Psoas muscle (tissue), 8 donors: ENCODE results near the gene CACNA1C. TPM values are rescaled to one million over a fixed set of nuclear protein-coding genes. Genes with fewer than 3 reads are reported as not detected.

Source experiments
- ATAC-seq, 4 donors: fragments of 200-7000 bp; cut with Tn5 transposase; one replicate each; pipeline ENCODE4 v1.9.1; 2020; ENCODE audit warnings: moderate library complexity in 3 of 4, mild to moderate bottlenecking in 2 of 4
- DNase-seq, 2 donors: peaks; one replicate each; pipeline ENCODE4 v3.0.0-alpha.2; 2020
- H3K27ac ChIP-seq: fragments of 200-600 bp; one replicate; pipeline ENCODE4 v1.8.0; 2022
- H3K27me3 ChIP-seq, 3 donors: fragments of 200-600 bp in 1 of 3; one replicate each; pipeline versions ENCODE4 v1.6.1 to v1.8.0; 2013 to 2022; ENCODE audit warnings: low read length in 2 of 3, mild to moderate bottlenecking in 2 of 3, moderate library complexity in 1 of 3; ENCODE audit not compliant: insufficient read depth in 3 of 3
- H3K36me3 ChIP-seq, 2 donors: fragments of 200-600 bp in 1 of 2; one replicate each; pipeline versions ENCODE4 v1.6.1 to v1.8.0; 2013 to 2022; ENCODE audit warnings: low read depth in 1 of 2, mild to moderate bottlenecking in 1 of 2, moderate library complexity in 1 of 2; ENCODE audit not compliant: insufficient read depth in 1 of 2
- H3K4me1 ChIP-seq: fragments of 200-600 bp; one replicate; pipeline ENCODE4 v1.8.0; 2022
- H3K4me3 ChIP-seq: fragments of 200-600 bp; one replicate; pipeline ENCODE4 v1.8.0; 2022; ENCODE audit warnings: mild to moderate bottlenecking
- H3K9me3 ChIP-seq: fragments of 200-600 bp; one replicate; pipeline ENCODE4 v1.8.0; 2022
- WGBS, 3 donors: extraction: QIAGEN DNeasy Blood & Tissue Kit; methylation state at CpG; one replicate each; pipeline versions ENCODE4 v1.1.6 to v1.1.7; 2013; 5-methylcytosine and 5-hydroxymethylcytosine counted together
- intact Hi-C, 2 donors: fragments of 100-400 bp; cut with DNase I; formaldehyde crosslinking; loops; one replicate each; pipeline versions ENCODE4 v1.11.0 to v1.14.2; 2022
- polyA plus RNA-seq, 3 donors: library from polyadenylated mRNA; stranded (reverse); fragments of 200-250 nt; gene quantifications; one replicate each; pipeline ENCODE4 v1.2.3, GENCODE V29; 2013
- total RNA-seq, 4 donors: library from RNA; stranded (reverse); fragmentation: NEBNext Ultra II Directional in 2 of 4; extraction: Animal tissue kit (Norgen Biotek cat#: 25700) in 2 of 4; gene quantifications; one replicate each; pipeline versions ENCODE4 v1.2.1 to v1.2.4, GENCODE V29; 2021 to 2023
- TF ChIP-seq, protein P1 (sequence below): fragments of 200-600 bp; IDR thresholded peaks from one replicate; pipeline ENCODE4 v1.8.0; 2022; ENCODE audit warnings: antibody characterized with exemption
- donor health status: healthy with polysubstance abuse.
- donor health status: DM: no; HTN: no; CAD: no; lungs with moderate emphysema.
- donor health status: Bipolar disorder and iron deficiency.
- donor health status: healthy.
- donor health status: DM: yes; HTN: yes; CAD: no.
- donor health status: DM: no; HTN: no; CAD: no.
- donor health status: DM: no; HTN: no; CAD: no.
- donor health status: DM: yes; HTN: yes; CAD: no.

CACNA1C gene
- total and polyA plus RNA-seq, 7 donors, result 0.26 to 2.9 (median 0.95) TPM

GRCh38 chr12:2372735-2373134, 319.9 kb downstream of the CACNA1C start:
- intact Hi-C loops, result no loop called here
- Histone ChIP-seq H3K4me3 (no peak overlapping the region), H3K27me3 (no peaks in the 10 kb centered on the region), H3K36me3 (no peaks in the 10 kb centered on the region), H3K9me3 (no peaks in the 10 kb centered on the region), H3K27ac (no peak overlapping the region), H3K4me1 (no peaks in the 10 kb centered on the region)
- WGBS, 3 donors, result 39 to 48% (median 44%) methylated on average over 12 of the region's 12 CpGs
- peak in 1 of 2 donors; percentile 37 for DNase-seq
- TF ChIP-seq, protein P1, sequence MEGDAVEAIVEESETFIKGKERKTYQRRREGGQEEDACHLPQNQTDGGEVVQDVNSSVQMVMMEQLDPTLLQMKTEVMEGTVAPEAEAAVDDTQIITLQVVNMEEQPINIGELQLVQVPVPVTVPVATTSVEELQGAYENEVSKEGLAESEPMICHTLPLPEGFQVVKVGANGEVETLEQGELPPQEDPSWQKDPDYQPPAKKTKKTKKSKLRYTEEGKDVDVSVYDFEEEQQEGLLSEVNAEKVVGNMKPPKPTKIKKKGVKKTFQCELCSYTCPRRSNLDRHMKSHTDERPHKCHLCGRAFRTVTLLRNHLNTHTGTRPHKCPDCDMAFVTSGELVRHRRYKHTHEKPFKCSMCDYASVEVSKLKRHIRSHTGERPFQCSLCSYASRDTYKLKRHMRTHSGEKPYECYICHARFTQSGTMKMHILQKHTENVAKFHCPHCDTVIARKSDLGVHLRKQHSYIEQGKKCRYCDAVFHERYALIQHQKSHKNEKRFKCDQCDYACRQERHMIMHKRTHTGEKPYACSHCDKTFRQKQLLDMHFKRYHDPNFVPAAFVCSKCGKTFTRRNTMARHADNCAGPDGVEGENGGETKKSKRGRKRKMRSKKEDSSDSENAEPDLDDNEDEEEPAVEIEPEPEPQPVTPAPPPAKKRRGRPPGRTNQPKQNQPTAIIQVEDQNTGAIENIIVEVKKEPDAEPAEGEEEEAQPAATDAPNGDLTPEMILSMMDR, result no peak
- peak; percentile 78 to 96 (median 86) for ATAC-seq

DNA sequence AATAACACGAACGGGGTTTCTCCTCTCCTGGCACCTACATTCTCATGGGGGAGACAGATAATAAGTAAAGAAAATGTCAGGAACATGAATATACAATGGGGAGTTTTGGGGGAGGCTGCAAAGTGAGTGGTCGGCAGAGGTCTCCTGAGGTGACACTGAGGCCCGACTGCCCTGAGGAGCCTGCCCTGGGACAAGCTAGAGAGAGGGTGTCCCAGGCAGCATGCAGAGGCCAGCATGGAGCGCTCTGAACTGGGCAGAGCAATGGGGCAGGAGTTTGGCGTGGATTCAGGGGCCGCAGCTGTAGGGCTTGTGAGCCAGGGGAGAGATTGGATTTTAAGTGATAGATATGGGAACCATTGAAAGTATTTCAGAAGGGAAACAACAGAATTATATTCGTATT, 320.5 kb downstream of the CACNA1C start:
- Histone ChIP-seq H3K27ac (no peak overlapping the region), H3K27me3 (no peaks in the 10 kb centered on the region), H3K4me3 (no peak overlapping the region), H3K9me3 (no peaks in the 10 kb centered on the region), H3K36me3 (no peaks in the 10 kb centered on the region), H3K4me1 (no peaks in the 10 kb centered on the region)
- TF ChIP-seq, protein P1, result no peak
- intact Hi-C loops, result no loop called here
- WGBS, 3 donors, result 42 to 55% (median 53%) methylated on average over 8 of the region's 8 CpGs
- DNase-seq (no peak), ATAC-seq (peak in 1 of 4 donors; percentile 39)

DNA sequence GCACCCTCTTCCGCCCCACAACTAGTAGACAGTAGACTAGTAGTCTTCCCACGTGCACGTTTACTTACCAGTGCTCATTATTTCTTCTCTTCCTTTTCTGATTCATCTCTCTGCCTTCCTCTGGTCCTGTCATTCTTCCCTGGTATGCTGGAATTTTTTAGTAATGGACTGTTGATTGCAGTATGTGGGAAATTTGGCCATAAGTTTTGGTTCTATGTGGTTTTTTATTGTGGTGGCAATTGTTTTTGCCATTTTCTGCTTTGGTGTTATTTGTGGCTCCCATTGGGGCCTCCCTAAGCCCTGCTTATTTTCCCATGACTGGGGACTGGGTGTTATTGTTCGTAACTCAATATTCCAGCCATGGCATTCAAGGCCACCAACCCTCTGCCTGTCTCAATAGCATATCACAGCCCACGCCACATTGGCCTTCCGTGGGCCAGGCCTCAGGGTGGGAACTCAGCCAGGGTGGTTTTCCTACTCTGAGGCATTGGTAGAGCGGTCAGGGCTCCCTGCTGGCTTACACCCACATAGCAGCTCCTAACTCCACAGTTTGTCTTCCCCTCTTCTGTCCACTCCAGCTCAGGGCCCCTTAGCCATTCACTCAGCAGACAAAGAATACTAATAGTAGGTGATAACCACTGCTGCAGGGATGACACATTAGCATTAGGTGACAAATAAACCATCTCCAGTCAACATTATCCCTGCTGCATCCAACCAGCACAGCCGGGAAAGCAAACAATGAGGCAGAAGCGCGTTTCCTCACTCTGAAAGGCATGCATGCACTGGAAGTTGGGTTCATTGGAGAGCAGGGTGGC, 321.5 kb downstream of the CACNA1C start:
- Histone ChIP-seq H3K27ac (no peak overlapping the region), H3K9me3 (no peaks in the 10 kb centered on the region), H3K36me3 (no peaks in the 10 kb centered on the region), H3K4me3 (no peak overlapping the region), H3K4me1 (no peaks in the 10 kb centered on the region), H3K27me3 (no peaks in the 10 kb centered on the region)
- TF ChIP-seq, protein P1, result no peak
- ATAC-seq (peak in 1 of 4 donors; percentile 29), DNase-seq (no peak)
- intact Hi-C loops, result no loop called here
- 88 to 92% (median 91%) methylated on average over 10 of the region's 10 CpGs for WGBS, 3 donors

GRCh38 chr12:2375871-2376270, 323.1 kb downstream of the CACNA1C start:
- Histone ChIP-seq H3K4me1 (no peaks in the 10 kb centered on the region), H3K4me3 (no peak overlapping the region), H3K27me3 (no peaks in the 10 kb centered on the region), H3K36me3 (no peaks in the 10 kb centered on the region), H3K27ac (no peak overlapping the region), H3K9me3 (no peaks in the 10 kb centered on the region)
- 78 to 79% (median 79%) methylated on average over 3 of the region's 3 CpGs for WGBS, 3 donors
- intact Hi-C loops, result no loop called here
- TF ChIP-seq, protein P1, result no peak
- no peak for ATAC-seq
- DNase-seq, result no peak
